ENCODE results near the gene DUOX2. TPM values are rescaled to one million over a fixed set of nuclear protein-coding genes. Genes with fewer than 3 reads are reported as not detected.
"Not testable (repeated sequence)": the region's sequence is repeated elsewhere in the genome, so short reads cannot be mapped to it uniquely, and the experiment has no call there.

Gene DUOX2
- total RNA-seq, 1 experiment from 2014 or later = 0.03 TPM

GRCh38 chr15:45102226-45102625, 11.7 kb downstream of the DUOX2 start:
- DNase-seq (ENCODE audit: low read depth) = no peak

DNA sequence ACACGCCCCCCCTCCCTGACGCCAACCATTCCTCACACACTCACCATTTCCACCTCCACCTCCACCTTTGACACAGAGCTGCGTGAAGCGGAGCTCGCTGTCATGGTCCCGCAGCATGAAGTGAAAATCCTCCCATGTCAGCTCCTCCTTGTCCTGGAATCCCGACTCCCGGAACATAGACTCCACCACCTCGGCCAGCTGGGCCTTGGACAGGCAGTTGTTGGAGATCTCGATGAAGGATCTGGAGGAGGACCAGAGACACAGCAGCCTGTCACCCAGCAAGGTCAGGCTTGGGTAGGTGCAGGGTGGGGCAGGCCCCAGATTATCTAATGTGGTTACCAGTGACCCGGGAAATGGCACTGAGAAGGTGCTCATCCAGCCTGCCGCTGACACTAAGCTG, 12.2 kb downstream of the DUOX2 start:
- no peak for DNase-seq (ENCODE audit: low read depth)

- no peak for DNase-seq (ENCODE audit: low read depth)
Observed at GRCh38 chr15:45100884-45101625, 12.9 kb downstream of the DUOX2 start.

DNA sequence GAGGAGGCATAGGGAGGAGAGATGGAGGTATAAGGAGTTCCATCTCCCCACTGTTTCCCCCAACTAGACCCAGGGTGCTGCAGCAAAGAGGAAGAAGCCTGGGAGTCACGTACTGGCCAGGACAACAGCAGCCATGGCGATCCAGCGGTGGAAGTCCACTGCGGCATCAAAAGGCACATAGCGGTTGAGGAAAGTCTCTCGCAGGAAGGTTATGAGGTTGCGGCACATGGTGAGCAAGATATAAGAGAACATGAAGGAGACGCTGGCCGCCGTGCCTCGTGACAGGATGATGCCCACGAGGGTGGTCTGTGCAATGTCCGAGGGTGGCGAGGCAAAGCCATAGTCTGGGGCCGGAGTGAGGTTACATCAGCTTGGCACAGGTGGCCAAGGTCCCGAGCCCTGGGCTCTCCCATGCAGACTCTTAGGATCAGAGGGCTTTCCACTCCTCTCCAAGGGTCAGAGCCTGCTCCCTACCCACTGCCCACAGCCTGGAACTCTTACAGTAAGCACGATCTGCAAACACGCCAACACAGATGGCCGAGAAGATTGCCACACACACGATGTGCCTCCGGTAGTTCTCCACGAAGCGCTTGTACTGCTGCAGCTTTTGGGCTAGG, 14.3 kb downstream of the DUOX2 start:
- DNase-seq (ENCODE audit: low read depth) = no peak

DNA sequence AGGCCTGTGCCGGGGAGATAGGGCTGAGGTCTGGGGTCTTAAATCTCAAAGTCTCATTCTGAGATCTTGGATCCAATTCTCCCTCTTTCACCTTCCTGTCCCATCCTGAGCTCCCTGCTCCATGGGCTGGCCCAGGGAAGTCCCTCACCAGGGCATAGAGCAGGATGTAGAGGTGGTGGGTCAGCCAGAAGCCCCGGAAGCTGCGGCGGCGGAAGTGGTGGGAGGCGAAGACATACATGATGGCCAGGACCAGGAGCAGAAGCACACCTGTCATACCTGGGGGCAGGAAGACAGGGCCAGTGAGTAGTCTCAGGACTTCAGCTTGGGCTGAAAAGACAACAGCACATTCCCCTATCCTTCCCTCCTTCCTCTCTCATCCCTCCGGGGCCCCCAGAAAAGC, 16.5 kb downstream of the DUOX2 start:
- DNase-seq (ENCODE audit: low read depth) = no peak

DNA sequence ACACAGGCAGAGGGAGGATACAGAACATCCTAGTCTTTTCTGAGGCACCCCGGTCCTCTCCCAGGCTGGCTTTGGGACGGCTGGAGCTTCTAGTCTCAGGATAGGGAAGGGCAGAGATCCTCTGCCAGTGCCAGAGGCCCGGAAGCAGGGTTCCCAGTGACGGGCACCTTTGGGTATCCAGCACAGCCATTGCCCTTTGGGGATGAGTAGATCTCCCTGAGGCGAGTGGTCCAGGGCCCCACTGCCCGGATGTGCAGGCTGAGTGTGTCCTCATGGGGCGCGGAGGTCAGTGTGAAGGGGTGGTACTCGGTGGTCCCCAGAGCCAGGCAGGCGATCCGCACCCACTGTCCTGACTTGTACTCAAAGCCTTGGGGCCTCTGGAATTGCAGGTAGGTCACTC, 18.3 kb downstream of the DUOX2 start:
- no peak for DNase-seq (ENCODE audit: low read depth)

DNA sequence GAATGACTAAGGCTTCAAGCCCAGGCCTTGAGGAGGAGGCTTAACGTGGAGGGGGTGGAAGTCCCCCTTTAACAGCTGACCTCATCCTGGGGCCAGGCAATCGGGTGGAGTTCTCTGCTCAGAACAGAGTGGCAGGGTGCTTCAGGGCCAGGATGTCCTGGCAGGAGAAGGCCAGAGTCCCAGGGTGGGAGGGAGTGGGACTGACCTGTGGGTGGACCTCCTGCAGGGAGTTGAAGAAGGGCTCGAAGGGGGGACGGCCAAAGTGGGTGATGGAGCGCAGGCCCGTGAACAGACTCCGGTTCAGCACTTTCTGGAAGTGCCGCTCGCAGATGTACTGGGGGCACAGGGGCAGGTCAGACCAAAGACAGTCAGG, 19.6 kb downstream of the DUOX2 start:
- DNase-seq (ENCODE audit: low read depth) = no peak

GRCh38 chr15:45093622-45094357, 20.2 kb downstream of the DUOX2 start:
- DNase-seq (ENCODE audit: low read depth) = no peak

DNA sequence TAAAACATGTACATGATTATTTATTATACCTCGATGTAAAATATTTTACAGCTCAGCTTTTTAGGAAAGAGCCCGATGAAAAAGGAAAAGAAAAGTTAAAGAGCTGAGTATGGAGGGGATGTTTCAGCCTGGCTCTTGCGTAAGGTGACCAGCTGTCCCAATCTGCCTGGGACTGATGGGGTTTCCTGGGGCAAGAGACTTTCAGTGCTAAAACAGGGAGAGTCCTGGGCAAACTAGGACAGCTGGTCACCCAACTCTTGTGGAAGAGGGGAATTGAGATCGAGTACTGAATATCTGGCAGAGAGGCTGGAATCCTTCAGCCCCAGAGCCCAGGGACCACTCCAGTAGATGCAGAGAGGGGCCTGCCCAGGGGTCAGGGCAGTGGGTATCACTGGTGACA, 21.0 kb downstream of the DUOX2 start:
- no peak for DNase-seq (ENCODE audit: low read depth)

DNA sequence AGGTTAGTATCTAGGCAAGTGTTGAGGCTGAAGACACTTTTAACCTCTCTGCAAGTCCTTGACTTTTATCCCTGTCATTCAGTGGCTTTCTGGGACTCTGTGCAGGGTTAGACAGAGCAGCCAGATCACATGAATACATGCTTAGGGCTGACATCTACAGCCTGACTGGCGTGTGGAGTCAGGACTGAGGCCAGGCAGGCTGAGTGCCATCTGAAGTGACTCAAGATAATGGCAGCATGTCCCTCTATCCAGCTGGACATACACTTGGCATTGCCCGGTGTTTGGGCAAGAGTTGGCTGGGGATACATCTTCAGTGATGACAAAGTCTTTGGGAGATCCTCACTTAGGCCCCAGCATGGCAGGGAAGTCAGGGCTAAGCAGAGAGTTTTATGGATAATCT, 22.4 kb downstream of the DUOX2 start:
- DNase-seq (ENCODE audit: low read depth) = no peak

DNA sequence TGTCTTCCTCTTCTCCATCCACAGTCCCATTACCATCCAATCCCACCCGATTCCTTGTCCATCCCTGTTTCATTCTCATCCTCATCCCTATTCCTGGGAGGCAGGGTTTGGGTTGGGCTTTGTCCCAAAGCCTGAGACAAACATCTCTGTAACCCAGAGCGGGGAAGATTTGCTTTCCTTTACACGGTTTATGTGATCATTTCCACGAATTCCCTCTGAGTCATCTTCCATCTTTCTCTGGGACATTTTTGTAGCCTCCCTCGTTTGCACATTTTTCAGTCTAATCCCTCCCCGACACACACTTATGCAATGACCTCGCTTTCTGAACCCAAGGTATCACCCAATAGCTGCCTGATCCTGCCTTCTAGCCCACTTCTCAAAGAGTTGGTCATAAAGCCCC, 22.8 kb downstream of the DUOX2 start:
- DNase-seq (ENCODE audit: low read depth) = peak; percentile 16

- no peak for DNase-seq (ENCODE audit: low read depth)
Observed at GRCh38 chr15:45089712-45090373, 24.1 kb downstream of the DUOX2 start.

GRCh38 chr15:45088801-45089711, 24.9 kb downstream of the DUOX2 start:
- peak; percentile 71 for DNase-seq (ENCODE audit: low read depth)

- no peak for DNase-seq (ENCODE audit: low read depth)
Observed at GRCh38 chr15:45087513-45087912, 26.5 kb downstream of the DUOX2 start.

GRCh38 chr15:45084163-45084562, 29.8 kb downstream of the DUOX2 start:
- no peak for DNase-seq (ENCODE audit: low read depth)

DNA sequence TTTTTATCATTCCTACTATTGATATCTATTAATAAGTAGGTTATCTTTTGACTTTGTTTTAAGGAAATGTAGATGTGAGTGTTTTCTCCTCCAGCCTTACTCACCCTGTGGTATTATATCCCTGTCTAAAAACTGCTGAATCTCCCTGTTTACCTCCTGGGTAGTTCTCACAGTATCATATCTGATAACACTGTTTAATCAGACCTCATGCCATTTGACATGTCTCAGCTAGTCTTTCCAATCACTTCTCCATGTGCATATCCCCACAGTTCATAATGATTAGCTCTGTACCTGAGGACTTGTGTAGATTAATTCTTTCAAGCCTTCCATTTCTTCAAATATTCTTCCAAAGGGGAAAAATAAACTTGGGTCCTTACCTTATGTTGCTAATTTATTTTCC, 30.7 kb downstream of the DUOX2 start:
- no peak for DNase-seq (ENCODE audit: low read depth)

DNA sequence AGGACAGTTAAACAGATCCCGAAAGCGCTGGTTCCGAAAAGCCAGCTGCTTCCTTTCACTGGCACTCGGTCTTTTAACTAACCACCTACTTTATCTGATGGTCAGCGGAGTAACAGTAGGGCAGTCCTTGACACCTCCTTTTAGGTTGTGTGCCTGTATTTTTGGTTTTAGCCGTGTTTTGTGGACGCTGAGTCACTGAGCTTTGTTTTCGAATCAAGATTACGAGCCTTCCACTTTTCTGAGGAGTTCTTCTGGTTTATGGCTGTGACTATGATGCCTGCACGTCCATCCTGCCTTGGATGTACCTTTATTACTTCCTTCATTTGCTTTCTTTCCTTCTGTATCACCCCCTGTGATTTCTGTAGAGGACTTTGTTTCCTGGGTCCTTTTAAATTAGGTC, 31.6 kb downstream of the DUOX2 start:
- DNase-seq (ENCODE audit: low read depth) = not testable (repeated sequence)

GRCh38 chr15:45080593-45080992, 33.4 kb downstream of the DUOX2 start:
- DNase-seq (ENCODE audit: low read depth) = not testable (repeated sequence)

DNA sequence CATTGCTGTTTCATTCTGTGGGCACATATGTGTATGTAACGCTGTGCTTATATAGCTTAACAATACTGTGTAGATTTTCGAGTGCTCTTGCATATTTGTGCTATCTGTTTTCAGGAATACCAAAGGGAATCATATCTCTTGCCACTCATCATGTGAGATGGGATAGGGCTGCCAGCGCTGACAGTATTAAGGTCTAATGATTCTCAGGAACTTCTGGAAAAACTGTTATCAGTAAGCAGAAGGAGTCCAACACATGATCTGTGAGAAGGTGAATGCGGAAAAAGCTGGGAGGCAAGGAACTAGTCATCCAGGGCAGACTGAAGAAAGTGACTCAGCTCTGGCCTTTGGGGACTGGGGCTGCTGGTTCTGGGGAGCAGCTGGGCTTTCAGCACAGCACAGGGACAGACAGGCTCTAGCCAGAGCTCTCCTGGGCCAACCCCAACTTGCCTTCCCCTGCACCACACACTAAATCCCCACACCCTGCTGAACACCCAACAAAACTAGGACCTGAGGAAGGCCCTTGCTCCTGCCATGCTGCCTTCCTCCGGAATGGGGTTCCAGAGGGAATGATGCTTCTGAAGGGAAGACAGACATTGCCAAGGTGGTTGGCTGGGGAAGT, 34.2 kb downstream of the DUOX2 start:
- not testable (repeated sequence) for DNase-seq (ENCODE audit: low read depth)

DNA sequence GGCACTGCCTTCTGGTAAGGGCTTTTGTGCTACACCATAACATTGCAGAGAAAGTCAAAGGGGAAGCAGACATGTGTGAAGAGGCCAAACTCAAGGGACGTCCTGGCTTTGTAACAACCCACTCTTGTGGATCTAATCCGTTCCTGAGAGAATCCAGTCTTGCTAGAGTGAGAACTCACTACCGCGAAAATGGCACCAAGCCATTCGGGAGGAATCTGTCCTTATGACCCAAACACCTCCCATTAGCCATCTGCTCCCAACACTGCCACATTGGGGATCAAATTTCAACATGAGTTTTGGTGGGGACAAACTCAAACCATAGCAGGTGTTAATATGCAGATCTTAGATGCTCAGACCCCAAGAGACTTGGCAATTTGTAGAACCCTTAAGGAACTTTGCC, 34.8 kb downstream of the DUOX2 start:
- not testable (repeated sequence) for DNase-seq (ENCODE audit: low read depth)

All from HT1080 (cell line).